Measurements from ENCODE around the gene UGP2.
A peak's percentile ranks its signal among the peaks of the same experiment; 100 is the strongest.
"Not testable (repeated sequence)": the region's sequence is repeated elsewhere in the genome, so short reads cannot be mapped to it uniquely, and the experiment has no call there.

Gene UGP2

GRCh38 chr2:63841254-63842022 lies at the start of gene UGP2:
Gene UGP2, plus strand, starts transcription at chr2:63841896. Its CDS starts 290 bp downstream, at chr2:63842186.
- DNase-seq, result peak; percentile 79

- no peak for DNase-seq
These were observed 49.2 kb upstream of the UGP2 start for GRCh38 chr2:63792530-63792929.

GRCh38 chr2:63796366-63796765 lies 45.3 kb upstream of the UGP2 start:
- no peak for DNase-seq

- DNase-seq, result no peak
These were observed 44.9 kb upstream of the UGP2 start for GRCh38 chr2:63796796-63797195.

- no peak for DNase-seq
These were observed 40.2 kb upstream of the UGP2 start for GRCh38 chr2:63801455-63801854.

- no peak for DNase-seq
These were observed 36.3 kb upstream of the UGP2 start for GRCh38 chr2:63805412-63805811.

GRCh38 chr2:63808036-63808435 lies 33.7 kb upstream of the UGP2 start:
- not testable (repeated sequence) for DNase-seq

GRCh38 chr2:63808911-63809310 lies 32.8 kb upstream of the UGP2 start:
- not testable (repeated sequence) for DNase-seq

GRCh38 chr2:63811063-63811462 lies 30.6 kb upstream of the UGP2 start:
- DNase-seq, result no peak

- DNase-seq, result not testable (repeated sequence)
These were observed 29.8 kb upstream of the UGP2 start for GRCh38 chr2:63811870-63812269.

- DNase-seq, result no peak
These were observed 27.6 kb upstream of the UGP2 start for GRCh38 chr2:63814114-63814513.

GRCh38 chr2:63817382-63817781 lies 24.3 kb upstream of the UGP2 start:
- no peak for DNase-seq

- no peak for DNase-seq
These were observed 23.4 kb upstream of the UGP2 start for GRCh38 chr2:63818271-63818670.

- peak; percentile 43 for DNase-seq
These were observed 22.4 kb upstream of the UGP2 start for GRCh38 chr2:63819256-63819655.

GRCh38 chr2:63819765-63820717 lies 21.7 kb upstream of the UGP2 start:
- DNase-seq, result no peak

- DNase-seq, result no peak
These were observed 20.7 kb upstream of the UGP2 start for GRCh38 chr2:63820969-63821368.

GRCh38 chr2:63821396-63821795 lies 20.3 kb upstream of the UGP2 start:
- no peak for DNase-seq

- DNase-seq, result no peak
These were observed 19.2 kb upstream of the UGP2 start for GRCh38 chr2:63822478-63822877.

- DNase-seq, result no peak
These were observed 13.9 kb upstream of the UGP2 start for GRCh38 chr2:63827749-63828148.

- DNase-seq, result no peak
These were observed 10.5 kb upstream of the UGP2 start for GRCh38 chr2:63831176-63831575.

- DNase-seq, result peak; percentile 84
These were observed 7.3 kb upstream of the UGP2 start for GRCh38 chr2:63834401-63834800.

GRCh38 chr2:63837036-63837594 lies 4.6 kb upstream of the UGP2 start:
- no peak for DNase-seq

- no peak for DNase-seq
These were observed 1.5 kb upstream of the UGP2 start for GRCh38 chr2:63840081-63840784.

Measured in NCI-H187 treated with DMSO at 0.1 percent for 48 hours (cell line).